Stimulated activated CD8-positive, alpha-beta memory T cell treated with anti-CD3 and anti-CD28 coated beads, Interleukin-7, amount 100 ng/mL, for 48 hours (primary cell): ENCODE results near the gene TLDC2.
"Not testable (repeated sequence)": the region's sequence is repeated elsewhere in the genome, so short reads cannot be mapped to it uniquely, and the experiment has no call there.

Experiments used
- DNase-seq, 2 donors: peaks; one replicate each; pipeline ENCODE4 v3.0.0-alpha.2; 2020; ENCODE audit warnings: low read depth in 1 of 2; ENCODE audit errors: extremely low read depth in 1 of 2

Gene TLDC2

GRCh38 chr20:36904690-36905089 lies 28.8 kb downstream of the TLDC2 start:
- DNase-seq: no peak

- DNase-seq: not testable (repeated sequence)
Observed at GRCh38 chr20:36905566-36905965, 29.6 kb downstream of the TLDC2 start.

- not testable (repeated sequence) for DNase-seq
Observed at GRCh38 chr20:36906086-36906485, 30.1 kb downstream of the TLDC2 start.

- no peak for DNase-seq
Observed at GRCh38 chr20:36908603-36909002, 32.7 kb downstream of the TLDC2 start.

- no peak for DNase-seq
Observed at GRCh38 chr20:36916199-36916598, 40.3 kb downstream of the TLDC2 start.

GRCh38 chr20:36917240-36917639 lies 41.3 kb downstream of the TLDC2 start:
- DNase-seq: no peak

- DNase-seq: no peak
Observed at GRCh38 chr20:36917943-36918342, 42.0 kb downstream of the TLDC2 start.

GRCh38 chr20:36919715-36920333 lies 43.9 kb downstream of the TLDC2 start:
- DNase-seq: no peak

GRCh38 chr20:36920334-36920730 lies 44.4 kb downstream of the TLDC2 start:
- DNase-seq: no peak

GRCh38 chr20:36924167-36925045 lies 48.5 kb downstream of the TLDC2 start:
- DNase-seq: no peak

- DNase-seq: no peak
Observed at GRCh38 chr20:36925234-36925633, 49.3 kb downstream of the TLDC2 start.

GRCh38 chr20:36926653-36927200 lies 50.8 kb downstream of the TLDC2 start:
- no peak for DNase-seq

GRCh38 chr20:36927704-36928103 lies 51.8 kb downstream of the TLDC2 start:
- no peak for DNase-seq

GRCh38 chr20:36929290-36929689 lies 53.4 kb downstream of the TLDC2 start:
- DNase-seq: no peak

GRCh38 chr20:36929691-36930090 lies 53.8 kb downstream of the TLDC2 start:
- no peak for DNase-seq

- DNase-seq: not testable (repeated sequence)
Observed at GRCh38 chr20:36932067-36932466, 56.1 kb downstream of the TLDC2 start.

- no peak for DNase-seq
Observed at GRCh38 chr20:36932476-36933426, 56.8 kb downstream of the TLDC2 start.

GRCh38 chr20:36933571-36933970 lies 57.6 kb downstream of the TLDC2 start:
- DNase-seq: not testable (repeated sequence)

- DNase-seq: no peak
Observed at GRCh38 chr20:36936341-36936740, 60.4 kb downstream of the TLDC2 start.

- not testable (repeated sequence) for DNase-seq
Observed at GRCh38 chr20:36936761-36937401, 60.9 kb downstream of the TLDC2 start.
